ENCODE data around the gene SCN2B.

The SCN2B gene

GRCh38 chr11:118152552-118153471, 23.6 kb downstream of the SCN2B start, which contains the start of gene SCN4B (continued):
- TF ChIP-seq, protein P1, sequence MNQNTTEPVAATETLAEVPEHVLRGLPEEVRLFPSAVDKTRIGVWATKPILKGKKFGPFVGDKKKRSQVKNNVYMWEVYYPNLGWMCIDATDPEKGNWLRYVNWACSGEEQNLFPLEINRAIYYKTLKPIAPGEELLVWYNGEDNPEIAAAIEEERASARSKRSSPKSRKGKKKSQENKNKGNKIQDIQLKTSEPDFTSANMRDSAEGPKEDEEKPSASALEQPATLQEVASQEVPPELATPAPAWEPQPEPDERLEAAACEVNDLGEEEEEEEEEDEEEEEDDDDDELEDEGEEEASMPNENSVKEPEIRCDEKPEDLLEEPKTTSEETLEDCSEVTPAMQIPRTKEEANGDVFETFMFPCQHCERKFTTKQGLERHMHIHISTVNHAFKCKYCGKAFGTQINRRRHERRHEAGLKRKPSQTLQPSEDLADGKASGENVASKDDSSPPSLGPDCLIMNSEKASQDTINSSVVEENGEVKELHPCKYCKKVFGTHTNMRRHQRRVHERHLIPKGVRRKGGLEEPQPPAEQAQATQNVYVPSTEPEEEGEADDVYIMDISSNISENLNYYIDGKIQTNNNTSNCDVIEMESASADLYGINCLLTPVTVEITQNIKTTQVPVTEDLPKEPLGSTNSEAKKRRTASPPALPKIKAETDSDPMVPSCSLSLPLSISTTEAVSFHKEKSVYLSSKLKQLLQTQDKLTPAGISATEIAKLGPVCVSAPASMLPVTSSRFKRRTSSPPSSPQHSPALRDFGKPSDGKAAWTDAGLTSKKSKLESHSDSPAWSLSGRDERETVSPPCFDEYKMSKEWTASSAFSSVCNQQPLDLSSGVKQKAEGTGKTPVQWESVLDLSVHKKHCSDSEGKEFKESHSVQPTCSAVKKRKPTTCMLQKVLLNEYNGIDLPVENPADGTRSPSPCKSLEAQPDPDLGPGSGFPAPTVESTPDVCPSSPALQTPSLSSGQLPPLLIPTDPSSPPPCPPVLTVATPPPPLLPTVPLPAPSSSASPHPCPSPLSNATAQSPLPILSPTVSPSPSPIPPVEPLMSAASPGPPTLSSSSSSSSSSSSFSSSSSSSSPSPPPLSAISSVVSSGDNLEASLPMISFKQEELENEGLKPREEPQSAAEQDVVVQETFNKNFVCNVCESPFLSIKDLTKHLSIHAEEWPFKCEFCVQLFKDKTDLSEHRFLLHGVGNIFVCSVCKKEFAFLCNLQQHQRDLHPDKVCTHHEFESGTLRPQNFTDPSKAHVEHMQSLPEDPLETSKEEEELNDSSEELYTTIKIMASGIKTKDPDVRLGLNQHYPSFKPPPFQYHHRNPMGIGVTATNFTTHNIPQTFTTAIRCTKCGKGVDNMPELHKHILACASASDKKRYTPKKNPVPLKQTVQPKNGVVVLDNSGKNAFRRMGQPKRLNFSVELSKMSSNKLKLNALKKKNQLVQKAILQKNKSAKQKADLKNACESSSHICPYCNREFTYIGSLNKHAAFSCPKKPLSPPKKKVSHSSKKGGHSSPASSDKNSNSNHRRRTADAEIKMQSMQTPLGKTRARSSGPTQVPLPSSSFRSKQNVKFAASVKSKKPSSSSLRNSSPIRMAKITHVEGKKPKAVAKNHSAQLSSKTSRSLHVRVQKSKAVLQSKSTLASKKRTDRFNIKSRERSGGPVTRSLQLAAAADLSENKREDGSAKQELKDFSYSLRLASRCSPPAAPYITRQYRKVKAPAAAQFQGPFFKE (tag by site-specific recombination; IDR thresholded peaks at IDR 0.05; ENCODE audit: borderline replicate concordance), result no peak
- no peak for TF ChIP-seq ZFP3 (tag by site-specific recombination; IDR thresholded peaks at IDR 0.05; ENCODE audit: low read depth)
- no peak for TF ChIP-seq ZNF530 (tag by site-specific recombination; IDR thresholded peaks at IDR 0.05; ENCODE audit: low read depth)
- TF ChIP-seq ZNF121 (tag by site-specific recombination; IDR thresholded peaks at IDR 0.05), result no peak
- TF ChIP-seq ZNF664 (tag by site-specific recombination; IDR thresholded peaks at IDR 0.05), result no peak
- TF ChIP-seq ZNF558 (tag by site-specific recombination; IDR thresholded peaks at IDR 0.05), result no peak
- TF ChIP-seq, protein P2, sequence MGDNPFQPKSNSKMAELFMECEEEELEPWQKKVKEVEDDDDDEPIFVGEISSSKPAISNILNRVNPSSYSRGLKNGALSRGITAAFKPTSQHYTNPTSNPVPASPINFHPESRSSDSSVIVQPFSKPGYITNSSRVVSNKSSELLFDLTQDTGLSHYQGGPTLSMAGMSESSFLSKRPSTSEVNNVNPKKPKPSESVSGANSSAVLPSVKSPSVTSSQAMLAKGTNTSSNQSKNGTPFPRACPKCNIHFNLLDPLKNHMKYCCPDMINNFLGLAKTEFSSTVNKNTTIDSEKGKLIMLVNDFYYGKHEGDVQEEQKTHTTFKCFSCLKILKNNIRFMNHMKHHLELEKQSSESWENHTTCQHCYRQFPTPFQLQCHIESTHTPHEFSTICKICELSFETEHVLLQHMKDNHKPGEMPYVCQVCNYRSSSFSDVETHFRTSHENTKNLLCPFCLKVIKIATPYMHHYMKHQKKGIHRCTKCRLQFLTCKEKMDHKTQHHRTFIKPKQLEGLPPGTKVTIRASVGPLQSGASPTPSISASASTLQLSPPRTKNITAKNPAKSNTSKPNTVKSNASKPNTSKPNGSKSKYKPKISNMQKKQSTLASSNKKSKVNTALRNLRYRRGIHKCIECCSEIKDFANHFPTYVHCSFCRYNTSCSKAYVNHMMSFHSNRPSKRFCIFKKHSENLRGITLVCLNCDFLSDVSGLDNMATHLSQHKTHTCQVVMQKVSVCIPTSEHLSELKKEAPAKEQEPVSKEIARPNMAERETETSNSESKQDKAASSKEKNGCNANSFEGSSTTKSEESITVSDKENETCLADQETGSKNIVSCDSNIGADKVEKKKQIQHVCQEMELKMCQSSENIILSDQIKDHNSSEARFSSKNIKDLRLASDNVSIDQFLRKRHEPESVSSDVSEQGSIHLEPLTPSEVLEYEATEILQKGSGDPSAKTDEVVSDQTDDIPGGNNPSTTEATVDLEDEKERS (tag by site-specific recombination; IDR thresholded peaks at IDR 0.05), result no peak
- peak; percentile 90 for TF ChIP-seq ZBTB26 (tag by site-specific recombination; optimal IDR thresholded peaks at IDR 0.05)
- no peak for TF ChIP-seq ZNF670 (tag by site-specific recombination; IDR thresholded peaks at IDR 0.05; ENCODE audit: low read depth)
- TF ChIP-seq, protein P3, sequence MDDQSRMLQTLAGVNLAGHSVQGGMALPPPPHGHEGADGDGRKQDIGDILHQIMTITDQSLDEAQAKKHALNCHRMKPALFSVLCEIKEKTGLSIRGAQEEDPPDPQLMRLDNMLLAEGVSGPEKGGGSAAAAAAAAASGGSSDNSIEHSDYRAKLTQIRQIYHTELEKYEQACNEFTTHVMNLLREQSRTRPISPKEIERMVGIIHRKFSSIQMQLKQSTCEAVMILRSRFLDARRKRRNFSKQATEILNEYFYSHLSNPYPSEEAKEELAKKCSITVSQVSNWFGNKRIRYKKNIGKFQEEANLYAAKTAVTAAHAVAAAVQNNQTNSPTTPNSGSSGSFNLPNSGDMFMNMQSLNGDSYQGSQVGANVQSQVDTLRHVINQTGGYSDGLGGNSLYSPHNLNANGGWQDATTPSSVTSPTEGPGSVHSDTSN (CRISPR knock-in tag; IDR thresholded peaks at IDR 0.05), result no peak
- 0 out of 2 replicates have a peak, but pooled peaks have one; percentile 12 for TF ChIP-seq WT1 (tag by site-specific recombination; IDR thresholded peaks at IDR 0.05)
- no peak for TF ChIP-seq ZNF394 (tag by site-specific recombination; IDR thresholded peaks at IDR 0.05; ENCODE audit: borderline replicate concordance)
- TF ChIP-seq, protein P4, sequence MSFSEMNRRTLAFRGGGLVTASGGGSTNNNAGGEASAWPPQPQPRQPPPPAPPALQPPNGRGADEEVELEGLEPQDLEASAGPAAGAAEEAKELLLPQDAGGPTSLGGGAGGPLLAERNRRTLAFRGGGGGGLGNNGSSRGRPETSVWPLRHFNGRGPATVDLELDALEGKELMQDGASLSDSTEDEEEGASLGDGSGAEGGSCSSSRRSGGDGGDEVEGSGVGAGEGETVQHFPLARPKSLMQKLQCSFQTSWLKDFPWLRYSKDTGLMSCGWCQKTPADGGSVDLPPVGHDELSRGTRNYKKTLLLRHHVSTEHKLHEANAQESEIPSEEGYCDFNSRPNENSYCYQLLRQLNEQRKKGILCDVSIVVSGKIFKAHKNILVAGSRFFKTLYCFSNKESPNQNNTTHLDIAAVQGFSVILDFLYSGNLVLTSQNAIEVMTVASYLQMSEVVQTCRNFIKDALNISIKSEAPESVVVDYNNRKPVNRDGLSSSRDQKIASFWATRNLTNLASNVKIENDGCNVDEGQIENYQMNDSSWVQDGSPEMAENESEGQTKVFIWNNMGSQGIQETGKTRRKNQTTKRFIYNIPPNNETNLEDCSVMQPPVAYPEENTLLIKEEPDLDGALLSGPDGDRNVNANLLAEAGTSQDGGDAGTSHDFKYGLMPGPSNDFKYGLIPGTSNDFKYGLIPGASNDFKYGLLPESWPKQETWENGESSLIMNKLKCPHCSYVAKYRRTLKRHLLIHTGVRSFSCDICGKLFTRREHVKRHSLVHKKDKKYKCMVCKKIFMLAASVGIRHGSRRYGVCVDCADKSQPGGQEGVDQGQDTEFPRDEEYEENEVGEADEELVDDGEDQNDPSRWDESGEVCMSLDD (tag by site-specific recombination; IDR thresholded peaks at IDR 0.05), result no peak
- TF ChIP-seq ZNF398 (tag by site-specific recombination; IDR thresholded peaks at IDR 0.05), result peak; percentile 97
- TF ChIP-seq ZNF529 (tag by site-specific recombination; IDR thresholded peaks at IDR 0.05; ENCODE audit: insufficient replicate concordance), result no peak
- TF ChIP-seq ZBTB48 (tag by site-specific recombination; IDR thresholded peaks at IDR 0.05), result peak; percentile 97
- no peak for TF ChIP-seq GLI2 (tag by site-specific recombination; IDR thresholded peaks at IDR 0.05; ENCODE audit: borderline replicate concordance, low read depth)
- no peak for TF ChIP-seq REPIN1 (tag by site-specific recombination; IDR thresholded peaks at IDR 0.05; ENCODE audit: low read depth)
- TF ChIP-seq ZNF624 (tag by site-specific recombination; IDR thresholded peaks at IDR 0.05), result no peak

Measured in HEK293 (cell line).